Measurements from ENCODE around the gene ACTR10.
A peak's percentile ranks its signal among the peaks of the same experiment; 100 is the strongest.
"Not testable (repeated sequence)": the region's sequence is repeated elsewhere in the genome, so short reads cannot be mapped to it uniquely, and the experiment has no call there.

ACTR10 gene

GRCh38 chr14:58227096-58227819 lies 27.3 kb downstream of the ACTR10 start:
- DNase-seq: no peak

GRCh38 chr14:58238252-58239243 lies 38.6 kb downstream of the ACTR10 start:
- DNase-seq: peak; percentile 29 to 44

GRCh38 chr14:58239244-58240195 lies 39.6 kb downstream of the ACTR10 start:
- peak; percentile 61 to 74 for DNase-seq

GRCh38 chr14:58243790-58244555 lies 44.0 kb downstream of the ACTR10 start:
- DNase-seq: peak; percentile 26 to 77

- peak; percentile 98 to 99 for DNase-seq
Measured at GRCh38 chr14:58244556-58245387, 44.8 kb downstream of the ACTR10 start, which contains the start of gene PSMA3. Gene PSMA3, plus strand, starts transcription at chr14:58244843. Its CDS starts 78 bp downstream, at chr14:58244921.

- DNase-seq: no peak
Measured at GRCh38 chr14:58245562-58245961, 45.6 kb downstream of the ACTR10 start.

GRCh38 chr14:58249611-58250010 lies 49.7 kb downstream of the ACTR10 start:
- no peak for DNase-seq

- no peak for DNase-seq
Measured at GRCh38 chr14:58258156-58258555, 58.2 kb downstream of the ACTR10 start.

- DNase-seq: not testable (repeated sequence)
Measured at GRCh38 chr14:58262005-58262404, 62.1 kb downstream of the ACTR10 start.

GRCh38 chr14:58265401-58265800 lies 65.5 kb downstream of the ACTR10 start:
- no peak for DNase-seq

GRCh38 chr14:58270628-58271027 lies 70.7 kb downstream of the ACTR10 start:
- no peak for DNase-seq

- no peak for DNase-seq
Measured at GRCh38 chr14:58272588-58273372, 72.8 kb downstream of the ACTR10 start.

GRCh38 chr14:58274881-58275280 lies 74.9 kb downstream of the ACTR10 start:
- no peak for DNase-seq

GRCh38 chr14:58275527-58276190 lies 75.7 kb downstream of the ACTR10 start:
- DNase-seq: no peak

GRCh38 chr14:58276208-58276607 lies 76.3 kb downstream of the ACTR10 start:
- no peak for DNase-seq

GRCh38 chr14:58278177-58278576 lies 78.2 kb downstream of the ACTR10 start:
- DNase-seq: no peak

GRCh38 chr14:58280954-58281787 lies 81.2 kb downstream of the ACTR10 start:
- no peak for DNase-seq

- DNase-seq: no peak
Measured at GRCh38 chr14:58281969-58282368, 82.0 kb downstream of the ACTR10 start.

All from NCI-H526 (cell line).